ENCODE measurements around the gene RBBP5. TPM values are rescaled to one million over a fixed set of nuclear protein-coding genes. Genes with fewer than 3 reads are reported as not detected.

The RBBP5 gene
- total RNA-seq, 1 donor from 2014 or later, result 14.7 TPM

DNA sequence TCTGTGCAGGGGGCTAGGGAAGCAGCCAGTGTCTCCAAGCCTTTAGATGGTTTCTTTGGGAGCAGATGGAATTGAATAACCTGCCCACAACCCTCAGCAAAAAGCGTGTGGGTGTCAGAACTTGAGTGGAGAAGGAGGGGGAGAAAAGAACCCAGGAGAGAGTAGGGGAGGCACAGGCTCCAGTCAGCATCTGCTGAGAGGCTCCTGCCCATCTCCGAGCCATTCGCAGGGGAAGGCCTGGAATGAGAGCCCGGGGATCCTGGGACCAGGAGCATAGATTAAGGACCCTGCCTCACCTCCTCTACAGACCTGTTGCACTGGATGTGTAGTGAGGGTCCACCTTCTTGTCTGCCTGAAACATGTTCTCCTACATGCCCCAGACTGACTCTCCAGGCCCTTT lies 53.8 kb downstream of the RBBP5 start:
- DNase-seq (ENCODE audit: extremely low spot score, unreplicated experiment), result no peak

DNA sequence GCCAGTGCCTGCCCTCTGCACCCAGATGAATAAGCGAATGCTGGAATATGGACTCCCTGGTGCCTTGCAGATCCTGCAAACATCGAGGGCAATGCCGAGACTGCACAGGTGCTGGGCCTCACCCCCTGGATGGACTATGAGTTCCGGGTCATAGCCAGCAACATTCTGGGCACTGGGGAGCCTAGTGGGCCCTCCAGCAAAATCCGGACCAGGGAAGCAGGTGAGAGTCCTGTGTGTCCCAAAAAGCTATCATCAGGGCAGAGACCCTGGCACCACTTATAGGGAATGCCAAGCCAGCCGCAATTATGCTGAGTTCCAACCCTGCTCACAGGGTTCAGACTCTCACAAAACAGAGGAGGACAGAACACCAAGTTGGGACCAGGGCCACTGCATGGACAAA lies 54.7 kb downstream of the RBBP5 start:
- no peaks in the 10 kb centered on the region for H3K9me3 Mint-ChIP-seq (ENCODE audit: unreplicated experiment)
- DNase-seq (ENCODE audit: extremely low spot score, unreplicated experiment), result no peak
- no peak overlapping the region for H3K4me3 Mint-ChIP-seq (ENCODE audit: unreplicated experiment)
- no peak overlapping the region for H3K27ac Mint-ChIP-seq (ENCODE audit: unreplicated experiment)
- H3K4me1 Mint-ChIP-seq (ENCODE audit: unreplicated experiment), result peaks cover 2% of the 10 kb centered on the region
- no peak for TF ChIP-seq CTCF (IDR thresholded peaks at IDR 0.05)
- no peaks in the 10 kb centered on the region for H3K36me3 Mint-ChIP-seq (ENCODE audit: unreplicated experiment)
- H3K27me3 Mint-ChIP-seq (ENCODE audit: unreplicated experiment), result peaks cover 13% of the 10 kb centered on the region

More for the DNA sequence above, 53.8 kb downstream of the RBBP5 start:
- H3K4me3 Mint-ChIP-seq (ENCODE audit: unreplicated experiment), result no peak overlapping the region
- H3K27ac Mint-ChIP-seq (ENCODE audit: unreplicated experiment), result no peak overlapping the region
- no peak for TF ChIP-seq CTCF (IDR thresholded peaks at IDR 0.05)
- no peaks in the 10 kb centered on the region for H3K36me3 Mint-ChIP-seq (ENCODE audit: unreplicated experiment)
- H3K4me1 Mint-ChIP-seq (ENCODE audit: unreplicated experiment), result peaks cover 2% of the 10 kb centered on the region
- no peaks in the 10 kb centered on the region for H3K9me3 Mint-ChIP-seq (ENCODE audit: unreplicated experiment)
- H3K27me3 Mint-ChIP-seq (ENCODE audit: unreplicated experiment), result peaks cover 10% of the 10 kb centered on the region

GRCh38 chr1:205066141-205066818 lies 55.5 kb downstream of the RBBP5 start:
- Mint-ChIP-seq H3K4me3 (ENCODE audit: unreplicated experiment) (no peak overlapping the region), H3K27ac (ENCODE audit: unreplicated experiment) (no peak overlapping the region), H3K27me3 (ENCODE audit: unreplicated experiment) (peaks cover 13% of the 10 kb centered on the region), H3K4me1 (ENCODE audit: unreplicated experiment) (peaks cover 5% of the 10 kb centered on the region), H3K9me3 (ENCODE audit: unreplicated experiment) (no peaks in the 10 kb centered on the region), H3K36me3 (ENCODE audit: unreplicated experiment) (no peaks in the 10 kb centered on the region)
- TF ChIP-seq CTCF (IDR thresholded peaks at IDR 0.05), result peak; percentile 19
- no peak for DNase-seq (ENCODE audit: extremely low spot score, unreplicated experiment)

DNA sequence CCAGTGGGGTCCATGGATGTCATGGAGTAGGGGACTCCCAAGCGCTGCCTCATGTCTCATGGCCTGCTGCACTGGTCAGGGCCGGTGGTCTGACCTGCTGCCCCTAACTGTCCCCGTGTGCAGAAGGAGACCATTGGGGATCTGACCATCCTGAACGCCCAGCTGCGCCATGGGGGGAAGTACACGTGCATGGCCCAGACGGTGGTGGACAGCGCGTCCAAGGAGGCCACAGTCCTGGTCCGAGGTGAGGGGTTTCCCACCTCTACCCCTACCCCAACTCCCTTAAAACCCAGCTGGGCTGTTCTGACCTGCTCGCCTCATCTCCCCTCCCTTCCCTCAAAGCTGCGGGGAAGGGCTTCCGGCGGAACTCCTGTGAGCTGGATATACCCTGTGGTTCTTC lies 56.1 kb downstream of the RBBP5 start:
- no peak for TF ChIP-seq CTCF (IDR thresholded peaks at IDR 0.05)
- Mint-ChIP-seq H3K4me1 (ENCODE audit: unreplicated experiment) (peaks cover 5% of the 10 kb centered on the region), H3K4me3 (ENCODE audit: unreplicated experiment) (no peak overlapping the region), H3K36me3 (ENCODE audit: unreplicated experiment) (no peaks in the 10 kb centered on the region), H3K27me3 (ENCODE audit: unreplicated experiment) (peaks cover 13% of the 10 kb centered on the region), H3K9me3 (ENCODE audit: unreplicated experiment) (no peaks in the 10 kb centered on the region), H3K27ac (ENCODE audit: unreplicated experiment) (no peak overlapping the region)
- no peak for DNase-seq (ENCODE audit: extremely low spot score, unreplicated experiment)

DNA sequence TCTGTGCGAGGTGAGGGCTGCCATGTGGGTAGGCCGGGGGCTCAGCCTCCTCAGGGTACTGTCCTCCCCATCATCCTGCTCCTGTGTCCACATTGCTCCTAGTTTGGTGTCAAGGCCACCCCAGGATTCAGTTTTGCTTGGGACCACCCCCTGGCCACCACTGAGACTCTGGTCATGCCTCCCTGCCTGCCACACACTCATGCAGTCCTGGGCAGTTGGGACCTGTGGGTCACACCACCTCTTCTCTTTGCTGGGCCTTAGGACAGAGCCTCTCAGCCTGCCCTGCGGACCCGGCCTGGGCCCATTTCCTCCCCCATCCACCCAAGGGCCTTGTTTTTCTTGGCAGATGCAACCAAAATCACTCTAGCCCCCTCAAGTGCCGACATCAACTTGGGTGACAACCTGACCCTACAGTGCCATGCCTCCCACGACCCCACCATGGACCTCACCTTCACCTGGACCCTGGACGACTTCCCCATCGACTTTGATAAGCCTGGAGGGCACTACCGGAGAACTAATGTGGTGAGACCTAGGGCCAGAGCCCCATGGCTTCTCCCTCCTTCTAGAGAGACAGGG lies 56.9 kb downstream of the RBBP5 start:
- H3K27me3 Mint-ChIP-seq (ENCODE audit: unreplicated experiment), result peaks cover 13% of the 10 kb centered on the region
- H3K4me1 Mint-ChIP-seq (ENCODE audit: unreplicated experiment), result peaks cover 5% of the 10 kb centered on the region
- no peaks in the 10 kb centered on the region for H3K36me3 Mint-ChIP-seq (ENCODE audit: unreplicated experiment)
- no peak overlapping the region for H3K4me3 Mint-ChIP-seq (ENCODE audit: unreplicated experiment)
- no peaks in the 10 kb centered on the region for H3K9me3 Mint-ChIP-seq (ENCODE audit: unreplicated experiment)
- TF ChIP-seq CTCF (IDR thresholded peaks at IDR 0.05), result no peak
- DNase-seq (ENCODE audit: extremely low spot score, unreplicated experiment), result no peak
- H3K27ac Mint-ChIP-seq (ENCODE audit: unreplicated experiment), result no peak overlapping the region
